Neural cell (in vitro differentiated cells): ENCODE results near the gene GTPBP2.

Experiments used
- CTCF ChIP-seq: fragments of 450-650 bp; IDR thresholded peaks from 2 replicates; pipeline ENCODE4 v1.5.1; 2014; ENCODE audit warnings: antibody characterized with exemption, mild to moderate bottlenecking, moderate library complexity; ENCODE audit not compliant: poor library complexity, severe bottlenecking
- EP300 ChIP-seq: fragments of 450-650 bp; conservative IDR thresholded peaks from 2 replicates; pipeline ENCODE4 v1.6.1; 2014; ENCODE audit warnings: antibody characterized with exemption, mild to moderate bottlenecking, moderate library complexity; ENCODE audit not compliant: poor library complexity, severe bottlenecking
- EZH2 ChIP-seq: fragments of 200-600, 300-800 bp; shearing (Covaris generic), sonication (generic); IDR thresholded peaks from 2 replicates; pipeline ENCODE4 v1.6.1; 2014; ENCODE audit warnings: antibody characterized with exemption, low read length, borderline replicate concordance, mild to moderate bottlenecking; ENCODE audit not compliant: insufficient read depth, poor library complexity, severe bottlenecking
- POLR2AphosphoS5 ChIP-seq: IDR thresholded peaks from 2 replicates; pipeline ENCODE4 v1.6.1; 2012
- RAD21 ChIP-seq: fragments of 450-650 bp; conservative IDR thresholded peaks from 2 replicates; pipeline ENCODE4 v1.6.1; 2014; ENCODE audit warnings: antibody characterized with exemption, mild to moderate bottlenecking, moderate library complexity
- REST ChIP-seq: IDR thresholded peaks from 2 replicates; pipeline ENCODE4 v1.6.1; 2012; ENCODE audit warnings: borderline replicate concordance
- SMC3 ChIP-seq: fragments of 450-650 bp; conservative IDR thresholded peaks from 2 replicates; pipeline ENCODE4 v1.6.1; 2014; ENCODE audit warnings: antibody characterized with exemption, mild to moderate bottlenecking, moderate library complexity; ENCODE audit not compliant: poor library complexity
- TAF1 ChIP-seq: IDR thresholded peaks from 2 replicates; pipeline ENCODE4 v1.6.1; 2012; ENCODE audit warnings: low read depth

GRCh38 chr6:43616725-43617472 is 12.2 kb downstream of the GTPBP2 start:
- TF ChIP-seq EP300 (no peak), CTCF (no peak), POLR2AphosphoS5 (no peak), EZH2 (no peak), REST (no peak), RAD21 (no peak), TAF1 (no peak), SMC3 (no peak)
